NT2/D1 (cell line): ENCODE measurements around the gene INPP5D.

Source experiments
- SUZ12 ChIP-seq: IDR thresholded peaks from 2 replicates; pipeline ENCODE4 v1.6.1; 2011; ENCODE audit not compliant: insufficient read length, insufficient read depth; ENCODE audit errors: extremely low read depth
- YY1 ChIP-seq: IDR thresholded peaks from 2 replicates; pipeline ENCODE4 v1.6.1; 2011; ENCODE audit not compliant: insufficient read length, insufficient read depth
- ZNF274 ChIP-seq: IDR thresholded peaks from 2 replicates; pipeline ENCODE4 v1.6.1; 2011; ENCODE audit warnings: mild to moderate bottlenecking, low read depth, low read length

GRCh38 chr2:233048569-233049193, 11.5 kb upstream of the INPP5D start:
- TF ChIP-seq YY1 (no peak), ZNF274 (no peak), SUZ12 (no peak)
